ENCODE results near the gene ALLC. TPM values are rescaled to one million over a fixed set of nuclear protein-coding genes. Genes with fewer than 3 reads are reported as not detected.
A peak's percentile ranks its signal among the peaks of the same experiment; 100 is the strongest.

The ALLC gene
- polyA plus RNA-seq, 1 of the 3 experiments (the other 2 are of a cell fraction): not detected

DNA sequence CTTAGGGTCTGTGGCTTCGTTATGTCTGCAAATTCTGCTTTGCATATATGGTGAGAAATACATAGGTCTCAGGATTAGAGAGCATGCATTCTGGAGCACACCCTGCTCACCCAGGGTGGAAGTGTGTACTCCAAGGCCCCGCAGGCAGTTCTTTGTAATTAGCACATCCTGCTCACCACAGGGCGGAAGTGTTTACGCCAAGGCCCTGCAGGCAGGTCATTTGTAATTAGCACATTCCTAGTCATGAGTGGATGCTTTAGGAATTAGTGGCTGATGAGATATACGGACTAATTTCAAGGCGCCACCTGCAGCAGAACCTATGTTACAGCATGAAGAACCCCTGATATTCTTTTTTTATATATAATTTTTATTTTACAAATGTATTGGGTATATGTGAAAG, 4.2 kb downstream of the ALLC start:
- Histone ChIP-seq H3K27me3 (ENCODE audit: insufficient read depth) (no peaks in the 10 kb centered on the region), H2AFZ (ENCODE audit: low read depth) (no peak overlapping the region), H3K36me3 (replicated peaks in 1 of 2; ENCODE audit: control insufficient read depth in 1 of 2, insufficient read depth in 2 of 2, low read length in 1 of 2) (no peaks in the 10 kb centered on the region), H4K20me1 (ENCODE audit: insufficient read depth) (no peaks in the 10 kb centered on the region), H3K4me2 (no peak overlapping the region), H3K9ac (no peak overlapping the region), H3K79me2 (ENCODE audit: insufficient read depth) (no peaks in the 10 kb centered on the region), H3K27ac (ENCODE audit: low read depth in 2 of 2, low read length in 1 of 2) (no peak overlapping the region), H3K4me3 (ENCODE audit: low read depth in 2 of 2, low read length in 1 of 2) (no peak overlapping the region), H3K4me1 (ENCODE audit: control insufficient read depth in 1 of 2, insufficient read depth in 2 of 2, low read depth in 1 of 2, low read length in 1 of 2) (peaks cover 0 to 13% of the 10 kb centered on the region in 2 experiments; a peak in 1 of 4 replicates), H3K9me2 (no peaks in the 10 kb centered on the region), H3K9me3 (no peaks in the 10 kb centered on the region), H3F3A (replicated peaks; ENCODE audit: insufficient read depth) (no peaks in the 10 kb centered on the region)
- DNase-seq: no peak
- ChIA-PET POLR2A (no interaction called here), CTCF (interaction anchor here (0.8 to 1.1 kb wide), 3 partner anchors 9 to 19 kb away, joined by 3 to 6 read pairs (median 3); no protein-coding TSS in a partner anchor)
- WGBS (ENCODE audit: low lambda C conversion rate): 70% methylated on average over 6 of the region's 6 CpGs
- TF ChIP-seq EP300 (IDR thresholded peaks at IDR 0.05; ENCODE audit: borderline replicate concordance in 1 of 2, low read depth in 1 of 2, low read length in 1 of 2) (no peak), RAD21 (IDR thresholded peaks at IDR 0.05; ENCODE audit: low read length) (peak; percentile 29; the same call in 1 of the 2 replicates)

DNA sequence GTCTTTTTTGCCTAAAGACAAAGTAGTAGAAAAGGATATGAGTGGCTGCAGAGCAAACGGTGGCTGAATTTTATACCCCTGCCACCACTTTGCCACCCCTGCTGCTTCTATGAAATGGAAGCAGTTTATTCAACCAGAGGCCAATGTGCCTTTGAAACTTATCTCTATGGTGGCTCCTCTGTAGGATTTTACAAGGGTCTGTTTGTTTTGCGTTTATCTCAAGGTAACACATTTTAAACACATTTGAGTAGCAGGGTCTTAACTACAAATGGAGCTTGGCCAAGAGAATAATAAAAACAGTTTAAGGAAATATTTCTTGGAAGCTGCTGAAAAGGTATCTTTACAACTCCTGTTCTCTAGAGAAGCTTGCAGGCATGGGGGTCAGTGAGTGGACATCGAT, 6.1 kb downstream of the ALLC start:
- Histone ChIP-seq H3K4me1 (ENCODE audit: control insufficient read depth in 1 of 2, insufficient read depth in 2 of 2, low read depth in 1 of 2, low read length in 1 of 2) (peaks cover 0 to 12% of the 10 kb centered on the region in 2 experiments; a peak in 1 of 4 replicates), H3K27me3 (ENCODE audit: insufficient read depth) (no peaks in the 10 kb centered on the region), H3K4me3 (ENCODE audit: low read depth in 2 of 2, low read length in 1 of 2) (no peak overlapping the region), H3K79me2 (ENCODE audit: insufficient read depth) (no peaks in the 10 kb centered on the region), H3K36me3 (replicated peaks in 1 of 2; ENCODE audit: control insufficient read depth in 1 of 2, insufficient read depth in 2 of 2, low read length in 1 of 2) (no peaks in the 10 kb centered on the region), H3K4me2 (no peak overlapping the region), H3K9me2 (no peaks in the 10 kb centered on the region), H3K9ac (no peak overlapping the region), H3K9me3 (no peaks in the 10 kb centered on the region), H2AFZ (ENCODE audit: low read depth) (no peak overlapping the region), H3K27ac (ENCODE audit: low read depth in 2 of 2, low read length in 1 of 2) (no peak overlapping the region), H4K20me1 (ENCODE audit: insufficient read depth) (no peaks in the 10 kb centered on the region), H3F3A (replicated peaks; ENCODE audit: insufficient read depth) (no peaks in the 10 kb centered on the region)
- ChIA-PET POLR2A (no interaction called here), CTCF (interaction anchor here (0.7 kb wide), 1 partner anchor 10 kb away, joined by 3 read pairs; no protein-coding TSS in a partner anchor)
- TF ChIP-seq FOXJ3 (CRISPR knock-in tag; IDR thresholded peaks at IDR 0.05): no peak
- TF ChIP-seq MXI1 (IDR thresholded peaks at IDR 0.05; ENCODE audit: low read depth, low read length): no peak
- no peak for TF ChIP-seq TCF12 (IDR thresholded peaks at IDR 0.05)
- no peak for TF ChIP-seq RFX5 (IDR thresholded peaks at IDR 0.05; ENCODE audit: low read length)
- TF ChIP-seq, protein P1, sequence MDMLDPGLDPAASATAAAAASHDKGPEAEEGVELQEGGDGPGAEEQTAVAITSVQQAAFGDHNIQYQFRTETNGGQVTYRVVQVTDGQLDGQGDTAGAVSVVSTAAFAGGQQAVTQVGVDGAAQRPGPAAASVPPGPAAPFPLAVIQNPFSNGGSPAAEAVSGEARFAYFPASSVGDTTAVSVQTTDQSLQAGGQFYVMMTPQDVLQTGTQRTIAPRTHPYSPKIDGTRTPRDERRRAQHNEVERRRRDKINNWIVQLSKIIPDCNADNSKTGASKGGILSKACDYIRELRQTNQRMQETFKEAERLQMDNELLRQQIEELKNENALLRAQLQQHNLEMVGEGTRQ (IDR thresholded peaks at IDR 0.05; ENCODE audit: borderline replicate concordance, low read depth, low read length): no peak
- no peak for TF ChIP-seq RCOR1 (IDR thresholded peaks at IDR 0.05; ENCODE audit: low read length)
- no peak for TF ChIP-seq YY1 (IDR thresholded peaks at IDR 0.05; ENCODE audit: low read depth)
- TF ChIP-seq, protein P2, sequence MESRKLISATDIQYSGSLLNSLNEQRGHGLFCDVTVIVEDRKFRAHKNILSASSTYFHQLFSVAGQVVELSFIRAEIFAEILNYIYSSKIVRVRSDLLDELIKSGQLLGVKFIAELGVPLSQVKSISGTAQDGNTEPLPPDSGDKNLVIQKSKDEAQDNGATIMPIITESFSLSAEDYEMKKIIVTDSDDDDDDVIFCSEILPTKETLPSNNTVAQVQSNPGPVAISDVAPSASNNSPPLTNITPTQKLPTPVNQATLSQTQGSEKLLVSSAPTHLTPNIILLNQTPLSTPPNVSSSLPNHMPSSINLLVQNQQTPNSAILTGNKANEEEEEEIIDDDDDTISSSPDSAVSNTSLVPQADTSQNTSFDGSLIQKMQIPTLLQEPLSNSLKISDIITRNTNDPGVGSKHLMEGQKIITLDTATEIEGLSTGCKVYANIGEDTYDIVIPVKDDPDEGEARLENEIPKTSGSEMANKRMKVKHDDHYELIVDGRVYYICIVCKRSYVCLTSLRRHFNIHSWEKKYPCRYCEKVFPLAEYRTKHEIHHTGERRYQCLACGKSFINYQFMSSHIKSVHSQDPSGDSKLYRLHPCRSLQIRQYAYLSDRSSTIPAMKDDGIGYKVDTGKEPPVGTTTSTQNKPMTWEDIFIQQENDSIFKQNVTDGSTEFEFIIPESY (IDR thresholded peaks at IDR 0.05; ENCODE audit: borderline replicate concordance, low read depth): no peak
- TF ChIP-seq SMC3 (IDR thresholded peaks at IDR 0.05; ENCODE audit: low read depth, low read length): no peak
- TF ChIP-seq SIN3A (IDR thresholded peaks at IDR 0.05; ENCODE audit: borderline replicate concordance, low read depth, low read length): no peak
- no peak for TF ChIP-seq FOXM1 (IDR thresholded peaks at IDR 0.05; ENCODE audit: low read depth)
- TF ChIP-seq, protein P3, sequence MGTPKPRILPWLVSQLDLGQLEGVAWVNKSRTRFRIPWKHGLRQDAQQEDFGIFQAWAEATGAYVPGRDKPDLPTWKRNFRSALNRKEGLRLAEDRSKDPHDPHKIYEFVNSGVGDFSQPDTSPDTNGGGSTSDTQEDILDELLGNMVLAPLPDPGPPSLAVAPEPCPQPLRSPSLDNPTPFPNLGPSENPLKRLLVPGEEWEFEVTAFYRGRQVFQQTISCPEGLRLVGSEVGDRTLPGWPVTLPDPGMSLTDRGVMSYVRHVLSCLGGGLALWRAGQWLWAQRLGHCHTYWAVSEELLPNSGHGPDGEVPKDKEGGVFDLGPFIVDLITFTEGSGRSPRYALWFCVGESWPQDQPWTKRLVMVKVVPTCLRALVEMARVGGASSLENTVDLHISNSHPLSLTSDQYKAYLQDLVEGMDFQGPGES (IDR thresholded peaks at IDR 0.05; ENCODE audit: low read depth, low read length): no peak
- TF ChIP-seq TEAD4 (IDR thresholded peaks at IDR 0.05; ENCODE audit: borderline replicate concordance, insufficient read depth): no peak
- 27% methylated on average over 3 of the region's 3 CpGs for WGBS (ENCODE audit: low lambda C conversion rate)
- no peak for DNase-seq
